ENCODE data around the gene IFITM5. TPM values are rescaled to one million over a fixed set of nuclear protein-coding genes. Genes with fewer than 3 reads are reported as not detected.
"Not testable (repeated sequence)": the region's sequence is repeated elsewhere in the genome, so short reads cannot be mapped to it uniquely, and the experiment has no call there.

The IFITM5 gene
- total RNA-seq, 2 experiments from 2014 or later = not detected

DNA sequence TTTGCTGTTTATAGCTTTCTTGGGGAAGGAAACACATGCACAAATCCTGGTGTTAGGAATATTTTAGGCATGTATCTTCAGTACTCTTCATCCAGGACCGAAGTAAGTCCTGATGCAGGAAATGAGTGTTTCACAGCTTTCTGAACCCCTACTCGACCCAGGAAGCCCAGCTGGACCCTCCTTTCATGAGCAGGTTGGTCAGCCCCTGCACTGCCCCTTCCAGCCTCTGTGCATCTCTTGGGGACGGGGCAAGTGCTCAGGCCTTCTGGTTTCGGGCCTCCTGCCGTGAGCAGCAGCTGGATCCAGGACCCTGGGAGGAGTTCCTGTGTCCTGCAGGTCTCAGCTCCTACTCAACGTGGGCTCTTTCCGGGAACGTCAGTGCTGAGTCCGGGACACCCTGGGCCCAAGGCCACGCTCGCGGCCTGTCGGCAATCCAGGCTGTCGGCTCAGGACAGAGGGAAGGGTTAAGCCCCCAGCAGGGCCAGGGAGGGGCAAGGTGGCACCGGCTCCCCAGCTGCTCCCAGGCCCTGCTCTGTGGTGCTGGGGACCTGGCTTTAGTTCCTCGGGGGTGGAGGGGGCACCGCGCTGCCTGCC, 10.8 kb upstream of the IFITM5 start:
- not testable (repeated sequence) for H3K9me3 Mint-ChIP-seq, DNase-seq
- peaks cover 25% of the 10 kb centered on the region for H3K4me1 Mint-ChIP-seq

DNA sequence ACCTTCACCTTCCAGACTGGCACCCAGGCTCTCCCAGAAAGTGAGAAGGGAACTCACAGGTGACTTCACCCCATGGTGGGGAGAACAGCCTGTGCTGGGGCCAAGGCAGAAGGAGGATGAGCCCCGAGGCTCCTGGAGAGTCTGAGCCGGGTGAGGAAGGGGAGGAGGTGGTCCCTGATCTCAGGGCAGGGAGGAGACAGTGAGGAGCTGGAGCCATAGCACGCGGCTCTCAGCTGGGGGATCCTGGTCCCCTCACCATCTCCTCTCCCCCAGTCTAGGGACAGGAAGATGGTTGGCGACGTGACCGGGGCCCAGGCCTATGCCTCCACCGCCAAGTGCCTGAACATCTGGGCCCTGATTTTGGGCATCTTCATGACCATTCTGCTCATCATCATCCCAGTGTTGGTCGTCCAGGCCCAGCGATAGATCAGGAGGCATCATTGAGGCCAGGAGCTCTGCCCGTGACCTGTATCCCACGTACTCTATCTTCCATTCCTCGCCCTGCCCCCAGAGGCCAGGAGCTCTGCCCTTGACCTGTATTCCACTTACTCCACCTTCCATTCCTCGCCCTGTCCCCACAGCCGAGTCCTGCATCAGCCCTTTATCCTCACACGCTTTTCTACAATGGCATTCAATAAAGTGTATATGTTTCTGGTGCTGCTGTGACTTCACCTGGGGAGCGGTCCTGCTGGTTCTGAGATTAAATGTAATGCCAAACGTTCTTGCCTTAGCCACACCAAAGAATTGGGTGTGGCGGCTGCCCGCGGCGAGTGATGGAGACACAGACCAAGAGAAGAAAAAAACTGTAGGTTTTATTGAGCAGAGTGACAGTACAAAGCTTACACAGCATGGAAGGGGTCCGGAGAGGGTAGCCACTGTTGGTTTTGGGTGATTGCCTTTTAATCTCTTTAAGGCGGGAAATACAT, 9.7 kb upstream of the IFITM5 start:
- H3K36me3 Mint-ChIP-seq = peaks cover 24% of the 10 kb centered on the region
- DNase-seq = peak; percentile 48
- H3K4me1 Mint-ChIP-seq = peaks cover 25% of the 10 kb centered on the region
- peak overlapping the region; percentile 86 for H3K4me3 Mint-ChIP-seq
- H3K27ac Mint-ChIP-seq = peak overlapping the region; percentile 95
- H3K27me3 Mint-ChIP-seq, H3K9me3 Mint-ChIP-seq: not testable (repeated sequence)

More for the DNA sequence above, 10.8 kb upstream of the IFITM5 start:
- not testable (repeated sequence) for H3K27me3 Mint-ChIP-seq
- Mint-ChIP-seq H3K4me3 (peak overlapping the region; percentile 86), H3K27ac (peak overlapping the region; percentile 95), H3K36me3 (peaks cover 35% of the 10 kb centered on the region)

DNA sequence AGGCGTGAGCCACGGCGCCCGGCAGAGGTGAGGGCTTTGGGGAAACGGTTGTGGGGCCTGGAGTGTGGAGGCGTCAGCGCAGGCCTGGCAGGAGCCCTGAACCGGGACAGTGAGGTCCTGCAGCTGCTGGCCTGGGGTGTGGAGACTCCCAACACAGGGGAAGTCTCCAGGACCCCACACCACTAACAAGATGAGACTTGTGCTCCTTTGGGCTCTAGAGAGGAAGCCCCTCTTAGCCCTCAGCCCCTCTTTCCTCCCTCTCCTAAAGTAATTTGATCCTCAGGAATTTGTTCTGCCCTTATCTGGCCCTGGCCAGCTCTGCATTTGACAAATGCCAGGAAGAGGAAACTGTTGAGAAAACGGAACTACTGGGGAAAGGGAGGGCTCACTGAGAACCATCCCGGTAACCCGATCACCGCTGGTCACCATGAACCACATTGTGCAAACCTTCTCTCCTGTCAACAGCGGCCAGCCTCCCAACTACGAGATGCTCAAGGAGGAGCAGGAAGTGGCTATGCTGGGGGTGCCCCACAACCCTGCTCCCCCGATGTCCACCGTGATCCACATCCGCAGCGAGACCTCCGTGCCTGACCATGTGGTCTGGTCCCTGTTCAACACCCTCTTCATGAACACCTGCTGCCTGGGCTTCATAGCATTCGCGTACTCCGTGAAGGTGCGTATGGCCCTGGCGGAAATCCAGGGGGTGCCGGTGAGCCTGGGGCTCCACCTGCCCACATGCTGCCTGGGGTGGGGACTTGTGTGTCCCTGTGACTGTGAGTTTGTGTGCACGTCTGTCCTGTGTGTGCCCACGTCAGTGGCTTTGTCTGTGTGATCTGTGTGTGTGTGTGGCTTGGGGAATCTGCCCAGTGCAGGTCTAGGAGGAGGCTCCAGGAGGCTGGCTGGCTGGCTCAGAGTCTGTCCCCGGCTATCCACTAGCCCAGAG, 8.7 kb upstream of the IFITM5 start, which contains the start of gene IFITM2:
TSS of gene IFITM2 (plus strand) at position 51 of the 943 bp plus-strand sequence. CDS start at position 428, 377 bp downstream.
- Mint-ChIP-seq H3K36me3 (peaks cover 17% of the 10 kb centered on the region), H3K4me3 (peak within 1 kb of the TSS; percentile 86), H3K27ac (peak within 1 kb of the TSS; percentile 95), H3K4me1 (peaks cover 31% of the 10 kb centered on the region)
- peak; percentile 60 for DNase-seq
- H3K9me3 Mint-ChIP-seq, H3K27me3 Mint-ChIP-seq: not testable (repeated sequence)

DNA sequence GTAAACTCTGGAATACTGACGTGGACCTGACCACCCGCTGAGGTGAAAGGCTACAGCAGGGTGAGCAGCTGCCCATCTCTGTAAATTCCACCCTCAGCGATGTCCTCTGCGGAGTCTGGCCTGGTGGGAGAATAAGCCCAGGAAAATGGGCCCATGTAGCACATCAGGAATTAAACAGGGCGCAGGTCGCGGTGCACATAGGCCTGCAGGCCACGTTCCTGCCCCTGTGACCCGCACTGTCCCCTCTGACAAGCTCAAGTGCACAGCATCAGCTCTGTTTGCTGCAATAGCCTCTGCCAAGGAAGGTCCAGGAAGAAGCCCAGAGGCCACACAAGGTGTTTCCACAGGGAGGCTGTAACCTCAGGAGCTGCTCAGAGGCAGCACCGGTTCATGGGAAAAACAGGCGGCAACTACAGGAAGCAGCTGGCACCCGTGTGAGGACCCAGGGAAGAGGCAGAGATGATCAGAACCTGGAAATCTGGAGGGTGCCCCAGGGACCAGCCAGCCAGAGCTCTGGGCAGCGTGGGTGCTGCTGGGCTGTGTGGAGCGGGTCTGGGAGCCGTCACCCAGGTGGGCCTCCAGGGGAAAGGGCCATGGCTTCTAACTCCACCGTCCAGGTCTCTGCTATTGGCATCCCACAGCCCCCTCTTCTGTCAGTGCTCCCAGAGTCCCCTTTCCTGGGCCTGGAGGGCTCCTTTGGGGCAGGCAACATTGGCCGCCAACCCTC, 7.5 kb upstream of the IFITM5 start:
- Mint-ChIP-seq H3K4me1 (peaks cover 30% of the 10 kb centered on the region), H3K4me3 (peak overlapping the region; percentile 86), H3K36me3 (peaks cover 17% of the 10 kb centered on the region), H3K27me3 (no peaks in the 10 kb centered on the region), H3K27ac (peak overlapping the region; percentile 95), H3K9me3 (peaks cover 1% of the 10 kb centered on the region)
- DNase-seq = no peak

DNA sequence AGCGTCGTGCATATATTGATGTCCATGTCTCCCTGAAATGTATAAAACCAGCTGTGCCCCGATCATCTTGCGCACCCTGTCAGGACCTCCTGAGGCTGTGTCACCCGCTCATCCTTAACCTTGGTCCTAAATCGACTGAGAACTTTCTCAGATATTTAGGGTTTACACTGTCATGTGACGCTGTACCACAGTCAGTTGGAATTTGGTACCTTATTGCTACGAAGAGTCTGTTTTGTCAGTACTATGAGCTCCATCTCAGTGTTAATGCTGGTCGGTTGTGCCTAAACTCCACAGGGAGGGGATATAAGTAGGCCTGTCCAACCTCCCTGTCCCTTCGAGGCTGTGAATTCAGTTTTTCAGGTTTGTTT, 6.5 kb upstream of the IFITM5 start:
- Mint-ChIP-seq H3K27ac (no peak overlapping the region), H3K4me1 (peaks cover 32% of the 10 kb centered on the region), H3K36me3 (peaks cover 20% of the 10 kb centered on the region), H3K9me3 (peaks cover 1% of the 10 kb centered on the region), H3K4me3 (no peak overlapping the region), H3K27me3 (peaks cover 4% of the 10 kb centered on the region)
- DNase-seq = no peak

DNA sequence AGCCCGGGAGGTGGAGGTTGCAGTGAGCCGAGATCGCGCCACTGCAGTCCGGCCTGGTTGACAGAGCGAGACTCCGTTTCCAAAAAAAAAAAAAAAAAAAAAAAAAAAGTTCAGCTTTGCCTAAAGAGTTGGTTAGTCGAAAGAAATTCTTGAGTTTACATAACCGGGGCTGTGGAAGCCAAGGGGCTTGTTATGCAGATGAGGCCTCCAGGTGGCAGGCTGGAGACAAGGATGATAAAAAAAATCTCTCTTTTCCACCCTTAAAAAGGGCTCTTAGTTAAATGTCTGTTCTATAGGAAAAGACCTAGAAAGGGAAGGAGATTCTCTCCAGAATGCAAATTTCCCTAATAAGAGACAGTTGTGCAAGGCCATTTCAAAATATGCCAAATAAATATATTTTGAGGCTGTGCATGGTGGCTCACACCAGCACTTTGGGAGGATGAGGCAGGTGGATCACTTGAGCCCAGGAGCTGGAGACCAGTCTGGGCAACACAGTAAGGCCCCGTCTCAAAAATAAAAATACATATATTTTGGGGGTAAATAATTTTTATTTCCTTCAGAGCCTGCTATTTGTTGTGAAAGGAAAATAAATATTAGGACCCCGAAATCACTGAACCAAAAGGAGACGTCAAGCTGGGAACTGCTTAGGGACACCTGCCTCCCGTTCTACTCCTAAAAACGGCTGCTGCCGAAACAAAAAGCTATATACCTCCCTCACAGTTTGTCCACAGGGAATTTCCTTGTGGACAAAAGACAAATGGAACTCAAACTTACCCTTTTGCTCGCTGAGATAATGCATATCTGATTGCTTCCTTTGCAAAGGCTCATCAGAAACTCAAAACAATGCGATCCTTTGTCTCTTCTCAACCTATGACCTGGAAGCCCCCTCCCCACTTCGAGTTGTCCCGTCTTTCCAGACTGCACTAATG, 5.9 kb upstream of the IFITM5 start:
- Mint-ChIP-seq H3K4me3 (no peak overlapping the region), H3K4me1 (peaks cover 37% of the 10 kb centered on the region), H3K27ac (no peak overlapping the region), H3K9me3 (peaks cover 1% of the 10 kb centered on the region), H3K36me3 (peaks cover 20% of the 10 kb centered on the region), H3K27me3 (peaks cover 9% of the 10 kb centered on the region)
- no peak for DNase-seq

DNA sequence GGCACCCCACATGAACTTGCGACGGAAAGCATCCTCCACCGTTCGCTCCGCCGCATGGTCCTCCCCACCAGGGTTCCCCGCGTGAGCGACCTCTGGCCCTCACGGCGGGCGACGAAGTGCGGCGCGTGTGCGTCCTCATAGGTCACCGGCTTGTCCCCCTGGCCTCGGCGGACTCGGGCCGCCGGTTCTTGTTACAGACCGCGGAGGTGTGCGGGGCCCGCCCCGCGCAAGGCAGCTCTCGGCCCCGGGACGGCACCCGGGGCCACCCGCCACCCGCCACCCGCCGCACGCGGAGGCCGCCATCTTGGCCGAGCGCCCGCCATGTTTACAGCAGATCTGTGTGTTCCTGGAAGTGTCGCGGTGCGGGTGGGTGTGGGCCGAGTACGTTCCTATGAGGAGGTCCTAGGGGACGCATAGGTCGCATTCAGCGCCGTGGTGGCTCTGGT, 4.8 kb upstream of the IFITM5 start:
- Mint-ChIP-seq H3K27ac (no peak overlapping the region), H3K4me3 (no peak overlapping the region), H3K9me3 (peaks cover 1% of the 10 kb centered on the region), H3K36me3 (peaks cover 12% of the 10 kb centered on the region), H3K4me1 (peaks cover 42% of the 10 kb centered on the region), H3K27me3 (peaks cover 11% of the 10 kb centered on the region)
- no peak for DNase-seq

DNA sequence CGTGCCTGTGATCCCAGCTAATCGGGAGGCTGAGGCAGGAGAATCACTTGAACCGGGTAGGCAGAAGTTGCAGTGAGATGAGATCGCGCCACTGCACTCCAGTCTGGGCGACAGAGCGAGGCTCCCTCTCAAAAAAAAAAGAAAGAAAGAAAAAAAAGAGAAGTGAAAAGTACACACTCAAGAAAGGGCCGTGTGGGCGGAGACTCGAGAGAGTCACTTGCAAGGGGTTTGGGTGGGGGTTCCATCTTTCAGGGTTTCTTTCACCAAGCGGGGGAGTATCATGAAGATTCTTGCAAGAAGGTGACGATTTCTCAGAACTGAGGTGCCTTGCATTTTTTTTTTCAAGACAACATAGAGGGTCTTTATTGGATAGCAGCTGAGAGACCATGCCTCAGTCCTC, 4.0 kb upstream of the IFITM5 start:
- H3K27ac Mint-ChIP-seq = peak overlapping the region; percentile 48
- no peak overlapping the region for H3K4me3 Mint-ChIP-seq
- peaks cover 1% of the 10 kb centered on the region for H3K9me3 Mint-ChIP-seq
- peaks cover 11% of the 10 kb centered on the region for H3K27me3 Mint-ChIP-seq
- H3K36me3 Mint-ChIP-seq = peaks cover 5% of the 10 kb centered on the region
- DNase-seq = no peak
- peaks cover 45% of the 10 kb centered on the region for H3K4me1 Mint-ChIP-seq

DNA sequence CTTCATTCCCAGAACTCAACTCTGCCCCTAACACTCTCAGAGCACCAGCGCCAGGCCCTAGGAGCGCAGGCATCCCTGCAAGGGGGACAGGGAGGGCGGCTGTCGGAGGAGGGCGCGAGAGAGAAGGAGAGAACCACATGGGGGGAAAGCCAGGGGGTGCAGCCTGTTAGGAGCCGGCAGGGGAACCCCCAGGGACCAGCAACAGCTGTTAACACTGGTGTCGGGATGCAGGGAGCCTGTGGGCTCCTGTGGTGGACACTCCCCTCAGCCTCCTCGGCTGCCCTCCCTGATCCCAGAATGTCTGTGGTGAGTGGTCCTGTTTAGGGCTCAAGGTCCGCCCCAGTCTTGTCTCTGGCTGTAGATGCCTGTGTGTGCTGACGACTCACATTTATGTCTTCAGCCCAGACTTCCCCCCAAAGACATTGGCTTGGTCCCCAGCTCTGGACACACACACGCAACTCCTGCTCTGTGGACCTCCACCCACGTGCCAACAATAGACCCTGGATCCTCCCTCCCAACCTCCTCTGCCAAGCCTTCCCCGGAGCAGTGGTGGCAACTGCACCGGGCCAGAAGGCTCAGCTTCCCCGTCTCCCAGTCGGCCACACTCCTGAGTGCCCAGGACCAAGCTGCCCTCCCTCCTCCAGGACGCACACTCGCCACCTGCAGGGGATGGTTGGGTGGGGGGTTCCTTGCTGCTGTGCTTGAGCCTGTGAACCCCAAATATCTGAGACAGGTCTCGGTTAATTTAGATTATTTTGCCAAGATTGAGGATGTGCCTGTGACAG, 817 bp upstream of the IFITM5 start:
- no peak overlapping the region for H3K4me3 Mint-ChIP-seq
- H3K36me3 Mint-ChIP-seq = peaks cover 4% of the 10 kb centered on the region
- H3K27ac Mint-ChIP-seq = peak overlapping the region; percentile 59
- no peak for DNase-seq
- peaks cover 1% of the 10 kb centered on the region for H3K9me3 Mint-ChIP-seq
- H3K4me1 Mint-ChIP-seq = peaks cover 50% of the 10 kb centered on the region
- H3K27me3 Mint-ChIP-seq = peaks cover 15% of the 10 kb centered on the region

DNA sequence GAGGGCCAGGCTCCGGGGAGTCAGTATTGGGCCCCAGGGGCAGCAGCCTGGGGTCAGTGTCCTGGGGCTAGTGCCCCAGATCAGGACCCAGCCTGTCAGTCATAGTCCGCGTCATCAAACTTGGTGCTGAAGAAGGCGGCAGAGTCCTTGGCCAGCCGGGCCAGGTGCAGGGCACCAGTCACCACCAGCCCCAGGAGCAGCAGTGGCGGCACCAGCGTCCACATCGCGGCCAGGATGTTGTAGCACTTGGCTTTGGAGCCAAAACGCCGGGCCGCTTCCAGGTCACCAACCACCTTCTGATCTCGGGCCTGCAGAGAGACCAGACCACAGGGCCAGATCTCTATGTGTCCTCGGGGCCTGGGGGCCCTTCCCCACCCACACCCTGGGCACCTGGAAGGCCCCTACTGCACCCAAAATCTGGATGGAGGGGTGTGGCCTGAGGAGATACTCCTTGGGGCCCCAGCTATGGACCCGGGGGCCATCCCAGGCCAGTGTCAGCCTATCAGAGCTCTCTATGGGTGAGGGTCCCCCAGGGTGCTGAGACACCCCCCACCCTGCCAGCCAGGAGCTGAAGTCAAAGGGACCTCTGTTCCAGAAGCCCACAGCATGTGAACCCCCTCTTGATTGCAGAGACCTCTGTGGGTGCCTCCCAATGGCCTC, 790 bp downstream of the IFITM5 start:
- peak; percentile 32 for DNase-seq
- H3K4me1 Mint-ChIP-seq = peaks cover 45% of the 10 kb centered on the region
- peaks cover 5% of the 10 kb centered on the region for H3K36me3 Mint-ChIP-seq
- H3K9me3 Mint-ChIP-seq = peaks cover 1% of the 10 kb centered on the region
- H3K27me3 Mint-ChIP-seq = peaks cover 15% of the 10 kb centered on the region
- peak overlapping the region; percentile 89 for H3K27ac Mint-ChIP-seq
- H3K4me3 Mint-ChIP-seq = no peak overlapping the region

DNA sequence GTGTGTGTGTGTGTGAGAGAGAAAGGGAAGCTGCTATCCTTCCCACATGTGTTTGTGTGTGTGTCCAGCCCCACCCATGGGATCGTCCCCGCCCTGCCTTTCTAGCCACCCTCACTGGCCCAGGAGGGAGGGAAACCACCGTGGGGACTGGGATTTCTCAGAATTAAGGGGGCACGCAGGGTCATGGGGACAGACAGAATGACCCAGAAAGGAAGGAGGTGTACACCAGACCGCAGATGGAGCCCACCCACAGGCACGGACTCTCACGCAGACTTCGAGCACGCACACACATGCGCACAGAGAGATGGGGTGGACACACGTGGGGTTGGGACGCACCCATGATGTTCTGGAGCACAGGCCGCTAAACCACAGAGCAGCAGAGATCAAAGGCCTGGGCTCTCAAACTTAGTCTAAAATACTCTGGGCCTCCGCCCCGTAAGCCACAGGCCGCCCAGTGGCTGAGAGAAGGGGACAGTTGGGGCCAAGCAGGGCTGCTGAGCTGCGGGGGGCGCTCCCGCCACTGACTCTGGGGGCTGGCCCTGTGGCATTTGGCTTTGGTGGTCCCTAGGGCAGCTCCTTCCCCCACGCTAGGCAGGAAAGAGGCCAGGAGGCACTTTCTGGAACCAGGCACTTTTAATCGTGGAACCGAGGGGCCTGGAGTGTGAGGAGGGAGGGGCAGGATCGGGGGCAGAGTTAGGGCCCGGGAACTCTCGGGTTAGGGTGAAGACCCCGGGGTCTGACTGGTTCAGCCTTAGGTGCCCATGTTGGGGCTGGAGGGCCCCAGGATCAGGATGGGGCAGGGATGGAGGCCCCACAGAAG, 1.5 kb downstream of the IFITM5 start:
- peaks cover 40% of the 10 kb centered on the region for H3K4me1 Mint-ChIP-seq
- H3K4me3 Mint-ChIP-seq = peak overlapping the region; percentile 40
- H3K27me3 Mint-ChIP-seq = peaks cover 15% of the 10 kb centered on the region
- peak overlapping the region; percentile 89 for H3K27ac Mint-ChIP-seq
- peak; percentile 80 for DNase-seq
- peaks cover 6% of the 10 kb centered on the region for H3K36me3 Mint-ChIP-seq
- H3K9me3 Mint-ChIP-seq = no peaks in the 10 kb centered on the region
